Spleen (tissue), 11 donors: ENCODE measurements around the gene DISP2. TPM values are rescaled to one million over a fixed set of nuclear protein-coding genes. Genes with fewer than 3 reads are reported as not detected.

Source experiments
- DNase-seq: peaks from one replicate; pipeline ENCODE4 v3.0.0-alpha.2; 2020
- H3K27ac ChIP-seq, 8 donors: fragments of 200-600 bp; sonication (generic) in 7 of 8; 1 replicate in 4 of 8; 2 replicates in 4 of 8; pipeline versions ENCODE4 v1.5.0 to v1.8.0; 2016 to 2021; ENCODE audit warnings: inconsistent platforms in 4 of 8, mild to moderate bottlenecking in 4 of 8, moderate library complexity in 1 of 8
- H3K27me3 ChIP-seq, 7 donors: fragments of 200-600 bp; sonication (generic) in 6 of 7; replicated peaks in 1 of 7; 1 replicate in 4 of 7; 2 replicates in 3 of 7; pipeline versions ENCODE4 v1.5.0 to v1.8.0; 2016 to 2021; ENCODE audit warnings: inconsistent platforms in 3 of 7, mild to moderate bottlenecking in 1 of 7
- H3K36me3 ChIP-seq, 6 donors: fragments of 200-600 bp; sonication (generic) in 5 of 6; 1 replicate in 4 of 6; 2 replicates in 2 of 6; pipeline versions ENCODE4 v1.5.0 to v1.8.0; 2016 to 2021; ENCODE audit warnings: inconsistent platforms in 2 of 6
- H3K4me1 ChIP-seq, 6 donors: fragments of 200-600 bp; sonication (generic) in 5 of 6; 1 replicate in 3 of 6; 2 replicates in 3 of 6; pipeline versions ENCODE4 v1.5.0 to v1.8.0; 2016 to 2021; ENCODE audit warnings: inconsistent platforms in 3 of 6
- H3K4me3 ChIP-seq, 8 donors: fragments of 200-600 bp; sonication (generic) in 7 of 8; 1 replicate in 4 of 8; 2 replicates in 4 of 8; pipeline versions ENCODE4 v1.5.0 to v1.8.0; 2016 to 2021; ENCODE audit warnings: inconsistent platforms in 4 of 8, mild to moderate bottlenecking in 4 of 8, moderate library complexity in 2 of 8
- H3K9me3 ChIP-seq, 8 donors: fragments of 200-600 bp; sonication (generic) in 7 of 8; 1 replicate in 4 of 8; 2 replicates in 4 of 8; pipeline versions ENCODE4 v1.5.0 to v1.8.0; 2016 to 2021; ENCODE audit warnings: inconsistent platforms in 4 of 8
- CTCF ChIP-seq, 11 experiments: fragments of 200-600 bp in 7 of 11; fragments of 450-650 bp in 4 of 11; sonication (generic) in 4 of 11; IDR thresholded peaks in 8 of 11; conservative IDR thresholded peaks in 3 of 11; 1 replicate in 7 of 11; 2 replicates in 4 of 11; pipeline versions ENCODE4 v1.4.0 to v1.8.0; 2016 to 2021; ENCODE audit warnings: antibody characterized with exemption in 11 of 11, inconsistent platforms in 4 of 11, mild to moderate bottlenecking in 1 of 11
- POLR2A ChIP-seq, 3 donors: fragments of 450-650 bp; IDR thresholded peaks; one replicate each; pipeline ENCODE4 v1.5.1; 2017; ENCODE audit warnings: antibody characterized with exemption in 3 of 3, mild to moderate bottlenecking in 1 of 3
- POLR2AphosphoS5 ChIP-seq, 3 donors: sonication (generic); formaldehyde crosslinking; IDR thresholded peaks; one replicate each; pipeline ENCODE4 v1.5.1; 2017; ENCODE audit warnings: antibody characterized with exemption in 3 of 3
- WGBS, 5 donors: extraction: QIAGEN DNeasy Blood & Tissue Kit in 3 of 5; methylation state at CpG; one replicate each; pipeline versions ENCODE4 v1.1.5 to v1.1.7; 2013 to 2018; 5-methylcytosine and 5-hydroxymethylcytosine counted together
- intact Hi-C: fragments of 100-400 bp; cut with DNase I; formaldehyde crosslinking; loops from one replicate; pipeline ENCODE4 v1.15.0; 2023; ENCODE audit warnings: low total_unique reads
- polyA plus RNA-seq, 3 donors: library from polyadenylated mRNA; stranded (reverse); fragments of 200-250 nt; gene quantifications; one replicate each; pipeline ENCODE4 v1.2.1, GENCODE V29; 2013
- total RNA-seq, 7 donors: library from RNA; depleted of rRNA in 3 of 7; stranded (reverse); fragments of >200 nt in 3 of 7; fragmentation: NEBNext Ultra II Directional in 4 of 7; extraction: Animal tissue kit (Norgen Biotek cat#: 25700) in 4 of 7; gene quantifications; one replicate each; pipeline versions ENCODE4 v1.1.0 to v1.2.1, GENCODE V29; 2016 to 2021
- donor health status: healthy with polysubstance abuse.
- donor health status: DM: no; HTN: no; CAD: no; lungs with moderate emphysema.
- donor health status: DM: no; HTN: no; CAD: no.
- donor health status: Bipolar disorder and iron deficiency.
- donor health status: healthy.
- donor health status: DM: no; HTN: no; CAD: no.
- donor health status: DM: yes; HTN: yes; CAD: no.

Gene DISP2
- total and polyA plus RNA-seq, 10 donors, result 0.05 to 3.0 (median 0.54) TPM; not detected in 1

- WGBS, 5 donors, result 43 to 53% (median 47%) methylated on average over 9 of the region's 9 CpGs
- H3K9me3 ChIP-seq, result no peaks in the 10 kb centered on the region
- H3K27me3 ChIP-seq, result peaks cover 0 to 9% (median 0%) of the 10 kb centered on the region in 7 donors
- intact Hi-C loops, result no loop called here
- H3K27ac ChIP-seq, result no peak overlapping the region
- no peaks in the 10 kb centered on the region for H3K36me3 ChIP-seq
- TF ChIP-seq POLR2A (IDR thresholded peaks at IDR 0.05) (no peak), POLR2AphosphoS5 (IDR thresholded peaks at IDR 0.05) (no peak), CTCF (IDR thresholded peaks at IDR 0.05 in 8 of 11, conservative IDR thresholded peaks at IDR 0.05 in 3 of 11) (peak in 3 of 11 experiments; percentile 18 to 37 (median 25))
- H3K4me1 ChIP-seq, result peaks cover 3 to 27% (median 16%) of the 10 kb centered on the region in 6 donors
- DNase-seq, result peak; percentile 54
- no peak overlapping the region for H3K4me3 ChIP-seq
Measured at GRCh38 chr15:40354408-40355171, 3.4 kb upstream of the DISP2 start.

- intact Hi-C loops, result no loop called here
- 76 to 100% (median 84%) methylated on average over 3 to 5 of the region's 5 CpGs for WGBS, 5 donors
- TF ChIP-seq CTCF (IDR thresholded peaks at IDR 0.05 in 8 of 11, conservative IDR thresholded peaks at IDR 0.05 in 3 of 11), result no peak
- no peak for TF ChIP-seq POLR2A (IDR thresholded peaks at IDR 0.05)
- TF ChIP-seq POLR2AphosphoS5 (IDR thresholded peaks at IDR 0.05), result no peak
- Histone ChIP-seq H3K4me3 (no peak overlapping the region), H3K4me1 (peaks cover 3 to 27% (median 16%) of the 10 kb centered on the region in 6 donors), H3K27ac (no peak overlapping the region), H3K27me3 (peaks cover 0 to 9% (median 0%) of the 10 kb centered on the region in 7 donors), H3K36me3 (no peaks in the 10 kb centered on the region), H3K9me3 (no peaks in the 10 kb centered on the region)
- peak; percentile 28 for DNase-seq
Measured at GRCh38 chr15:40355976-40356585, 1.9 kb upstream of the DISP2 start.

- 74 to 82% (median 79%) methylated on average over 1 of the region's 1 CpG for WGBS, 5 donors
- DNase-seq, result peak; percentile 66
- peaks cover 0 to 9% (median 0%) of the 10 kb centered on the region in 7 donors for H3K27me3 ChIP-seq
- no peaks in the 10 kb centered on the region for H3K36me3 ChIP-seq
- H3K27ac ChIP-seq, result no peak overlapping the region
- no peaks in the 10 kb centered on the region for H3K9me3 ChIP-seq
- peak overlapping the region in 5 of 8 donors; percentile 58 to 78 (median 65) for H3K4me3 ChIP-seq
- intact Hi-C loops, result no loop called here
- TF ChIP-seq CTCF (IDR thresholded peaks at IDR 0.05 in 8 of 11, conservative IDR thresholded peaks at IDR 0.05 in 3 of 11) (no peak), POLR2A (IDR thresholded peaks at IDR 0.05) (no peak), POLR2AphosphoS5 (IDR thresholded peaks at IDR 0.05) (no peak)
- peaks cover 3 to 27% (median 16%) of the 10 kb centered on the region in 6 donors for H3K4me1 ChIP-seq
Measured at GRCh38 chr15:40357246-40357645, 773 bp upstream of the DISP2 start.
